Rectal smooth muscle tissue (tissue), 1 donor: ENCODE data around the gene ARHGAP33.

Source experiments
- H3K27ac ChIP-seq: one replicate; pipeline ENCODE4 v1.7.0; 2013; ENCODE audit warnings: low read depth, low read length, inconsistent platforms
- H3K27me3 ChIP-seq: one replicate; pipeline ENCODE4 v1.7.0; 2013; ENCODE audit warnings: low read length; ENCODE audit not compliant: control insufficient read depth, insufficient read depth
- H3K36me3 ChIP-seq: one replicate; pipeline ENCODE4 v1.7.0; 2013; ENCODE audit warnings: low read length; ENCODE audit not compliant: control insufficient read depth, insufficient read depth
- H3K4me1 ChIP-seq: one replicate; pipeline ENCODE4 v1.7.0; 2013; ENCODE audit warnings: low read length; ENCODE audit not compliant: control insufficient read depth, insufficient read depth
- H3K4me3 ChIP-seq: one replicate; pipeline ENCODE4 v1.7.0; 2013; ENCODE audit warnings: low read length
- H3K9ac ChIP-seq: one replicate; pipeline ENCODE4 v1.7.0; 2013; ENCODE audit warnings: low read length

The ARHGAP33 gene

GRCh38 chr19:35782589-35782988 is 7.2 kb downstream of the ARHGAP33 start:
- peaks cover 14% of the 10 kb centered on the region for H3K36me3 ChIP-seq
- H3K27me3 ChIP-seq = no peaks in the 10 kb centered on the region
- no peak overlapping the region for H3K27ac ChIP-seq
- H3K4me1 ChIP-seq = no peaks in the 10 kb centered on the region
- H3K9ac ChIP-seq = no peak overlapping the region
- H3K4me3 ChIP-seq = no peak overlapping the region

GRCh38 chr19:35783469-35784434 is 8.4 kb downstream of the ARHGAP33 start:
- Histone ChIP-seq H3K27ac (no peak overlapping the region), H3K4me3 (no peak overlapping the region), H3K4me1 (no peaks in the 10 kb centered on the region), H3K36me3 (peaks cover 13% of the 10 kb centered on the region), H3K9ac (no peak overlapping the region), H3K27me3 (no peaks in the 10 kb centered on the region)

DNA sequence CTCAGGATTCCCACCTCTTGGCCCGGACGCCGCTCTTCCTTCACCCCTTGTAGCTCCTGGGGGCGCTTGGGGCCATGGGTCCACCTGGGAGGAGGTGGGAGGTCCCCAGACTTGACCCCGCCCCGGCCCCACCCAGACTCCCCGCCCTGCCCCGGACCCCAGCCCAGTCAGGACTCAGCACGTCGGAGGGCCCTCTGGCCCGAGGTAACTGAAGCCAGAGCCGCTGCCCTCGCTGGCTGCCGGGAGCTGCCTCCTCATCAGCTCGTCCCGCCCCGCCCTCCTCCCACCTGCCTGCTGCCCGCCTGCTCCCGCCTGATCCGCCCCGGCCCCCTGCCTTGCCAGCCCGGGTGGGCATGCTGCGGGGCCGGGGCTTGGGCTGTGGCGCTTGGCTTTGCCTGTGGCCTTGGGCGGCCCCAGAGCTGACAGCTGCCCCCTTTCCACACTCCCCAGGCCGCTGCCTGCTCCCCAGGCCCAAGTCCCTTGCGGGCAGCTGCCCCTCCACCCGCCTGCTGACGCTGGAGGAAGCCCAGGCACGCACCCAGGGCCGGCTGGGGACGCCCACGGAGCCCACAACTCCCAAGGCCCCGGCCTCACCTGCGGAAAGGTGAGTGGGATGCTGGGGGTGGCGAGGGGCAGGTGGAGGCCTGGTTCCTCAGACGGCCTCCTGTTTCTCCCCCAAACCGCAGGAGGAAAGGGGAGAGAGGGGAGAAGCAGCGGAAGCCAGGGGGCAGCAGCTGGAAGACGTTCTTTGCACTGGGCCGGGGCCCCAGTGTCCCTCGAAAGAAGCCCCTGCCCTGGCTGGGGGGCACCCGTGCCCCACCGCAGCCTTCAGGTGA is 9.4 kb downstream of the ARHGAP33 start:
- no peak overlapping the region for H3K27ac ChIP-seq
- H3K4me1 ChIP-seq = no peaks in the 10 kb centered on the region
- peaks cover 11% of the 10 kb centered on the region for H3K36me3 ChIP-seq
- H3K27me3 ChIP-seq = no peaks in the 10 kb centered on the region
- no peak overlapping the region for H3K9ac ChIP-seq
- H3K4me3 ChIP-seq = no peak overlapping the region

- Histone ChIP-seq H3K27me3 (no peaks in the 10 kb centered on the region), H3K27ac (no peak overlapping the region), H3K4me3 (no peak overlapping the region), H3K9ac (no peak overlapping the region), H3K36me3 (peaks cover 11% of the 10 kb centered on the region), H3K4me1 (no peaks in the 10 kb centered on the region)
Observed at GRCh38 chr19:35785339-35785627, 9.9 kb downstream of the ARHGAP33 start.

GRCh38 chr19:35786299-35787160 is 11.2 kb downstream of the ARHGAP33 start:
- no peaks in the 10 kb centered on the region for H3K4me1 ChIP-seq
- H3K27ac ChIP-seq = no peak overlapping the region
- no peak overlapping the region for H3K9ac ChIP-seq
- no peak overlapping the region for H3K4me3 ChIP-seq
- H3K27me3 ChIP-seq = no peaks in the 10 kb centered on the region
- peaks cover 6% of the 10 kb centered on the region for H3K36me3 ChIP-seq

DNA sequence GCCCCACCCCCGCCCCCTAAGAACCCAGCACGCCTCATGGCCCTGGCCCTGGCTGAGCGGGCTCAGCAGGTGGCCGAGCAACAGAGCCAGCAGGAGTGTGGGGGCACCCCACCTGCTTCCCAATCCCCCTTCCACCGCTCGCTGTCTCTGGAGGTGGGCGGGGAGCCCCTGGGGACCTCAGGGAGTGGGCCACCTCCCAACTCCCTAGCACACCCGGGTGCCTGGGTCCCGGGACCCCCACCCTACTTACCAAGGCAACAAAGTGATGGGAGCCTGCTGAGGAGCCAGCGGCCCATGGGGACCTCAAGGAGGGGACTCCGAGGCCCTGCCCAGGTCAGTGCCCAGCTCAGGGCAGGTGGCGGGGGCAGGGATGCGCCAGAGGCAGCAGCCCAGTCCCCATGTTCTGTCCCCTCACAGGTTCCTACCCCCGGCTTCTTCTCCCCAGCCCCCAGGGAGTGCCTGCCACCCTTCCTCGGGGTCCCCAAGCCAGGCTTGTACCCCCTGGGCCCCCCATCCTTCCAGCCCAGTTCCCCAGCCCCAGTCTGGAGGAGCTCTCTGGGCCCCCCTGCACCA is 11.9 kb downstream of the ARHGAP33 start:
- no peaks in the 10 kb centered on the region for H3K4me1 ChIP-seq
- no peak overlapping the region for H3K4me3 ChIP-seq
- no peak overlapping the region for H3K27ac ChIP-seq
- no peaks in the 10 kb centered on the region for H3K27me3 ChIP-seq
- no peak overlapping the region for H3K9ac ChIP-seq
- peaks cover 3% of the 10 kb centered on the region for H3K36me3 ChIP-seq

- Histone ChIP-seq H3K9ac (no peak overlapping the region), H3K27me3 (no peaks in the 10 kb centered on the region), H3K36me3 (no peaks in the 10 kb centered on the region), H3K27ac (no peak overlapping the region), H3K4me3 (no peak overlapping the region), H3K4me1 (no peaks in the 10 kb centered on the region)
Observed at GRCh38 chr19:35788205-35788960, 13.0 kb downstream of the ARHGAP33 start.

- Histone ChIP-seq H3K4me1 (no peaks in the 10 kb centered on the region), H3K4me3 (no peak overlapping the region), H3K9ac (no peak overlapping the region)
Observed at GRCh38 chr19:35789195-35789977, 14.0 kb downstream of the ARHGAP33 start.

DNA sequence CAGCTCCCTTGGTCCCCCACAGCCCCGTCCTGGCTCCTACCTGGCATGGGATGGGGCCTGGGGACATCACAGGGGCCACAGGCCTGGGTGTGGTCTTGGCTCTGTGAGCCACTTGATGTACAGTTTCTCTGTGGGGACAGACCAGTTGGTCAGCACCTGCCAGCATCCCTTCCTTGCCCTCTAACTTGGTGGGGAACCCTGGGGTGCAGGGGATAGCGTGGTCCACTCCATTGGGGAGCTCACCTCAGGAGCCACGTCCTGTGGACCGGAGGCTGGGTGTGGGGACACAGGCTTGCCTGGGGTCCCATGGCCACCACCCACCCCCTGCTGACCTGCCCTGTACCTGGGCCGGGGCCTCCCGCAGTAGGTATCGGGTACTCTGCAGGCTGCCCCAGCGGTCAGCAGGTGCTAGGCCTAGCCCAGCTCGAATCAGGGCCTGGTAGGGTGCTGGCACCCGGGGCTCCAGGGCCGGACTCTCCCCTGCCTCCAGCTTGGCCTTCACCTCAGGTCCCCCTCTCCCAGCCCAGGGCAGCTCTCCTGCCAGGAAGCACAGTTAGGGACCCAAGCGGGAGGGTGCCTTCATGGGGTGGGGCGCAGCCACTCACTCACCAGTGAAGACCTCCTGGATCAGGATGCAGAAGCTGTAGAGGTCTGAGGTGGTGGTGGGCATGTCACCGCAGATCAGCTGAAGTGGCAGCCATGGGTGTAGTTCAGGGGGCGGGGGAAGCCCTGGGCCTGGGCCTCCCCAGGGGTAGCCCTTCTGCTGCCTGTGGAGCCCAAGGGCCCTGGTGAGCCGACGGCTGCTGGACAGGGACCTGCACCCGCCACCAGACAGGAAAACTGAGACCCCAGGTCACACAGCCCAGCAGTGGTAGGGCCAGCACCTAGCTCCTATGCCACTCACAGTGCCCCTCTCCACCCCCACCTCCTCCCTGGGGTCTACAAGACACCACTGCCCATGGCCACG is 14.9 kb downstream of the ARHGAP33 start:
- Histone ChIP-seq H3K4me3 (no peak overlapping the region), H3K27ac (no peak overlapping the region)

More at GRCh38 chr19:35789195-35789977, 14.0 kb downstream of the ARHGAP33 start:
- H3K36me3 ChIP-seq = no peaks in the 10 kb centered on the region
- H3K27me3 ChIP-seq = no peaks in the 10 kb centered on the region
- no peak overlapping the region for H3K27ac ChIP-seq

More for the DNA sequence above, 14.9 kb downstream of the ARHGAP33 start:
- no peaks in the 10 kb centered on the region for H3K4me1 ChIP-seq
- no peak overlapping the region for H3K9ac ChIP-seq
- no peaks in the 10 kb centered on the region for H3K36me3 ChIP-seq
- no peaks in the 10 kb centered on the region for H3K27me3 ChIP-seq
